Forelimb muscle (tissue), 1 donor: ENCODE measurements around the gene AQP1. TPM values are rescaled to one million over a fixed set of nuclear protein-coding genes. Genes with fewer than 3 reads are reported as not detected.

Experiments used
- DNase-seq: peaks from one replicate; pipeline ENCODE4 v3.0.0-alpha.2; 2013; ENCODE audit warnings: low read depth
- polyA plus RNA-seq: library from polyadenylated mRNA; unstranded; fragments of 120-200 nt; gene quantifications from one replicate; pipeline ENCODE4 v1.2.1, GENCODE V29; 2013; ENCODE audit not compliant: insufficient read length

AQP1 gene
- polyA plus RNA-seq, 1 donor = 91.6 TPM

DNA sequence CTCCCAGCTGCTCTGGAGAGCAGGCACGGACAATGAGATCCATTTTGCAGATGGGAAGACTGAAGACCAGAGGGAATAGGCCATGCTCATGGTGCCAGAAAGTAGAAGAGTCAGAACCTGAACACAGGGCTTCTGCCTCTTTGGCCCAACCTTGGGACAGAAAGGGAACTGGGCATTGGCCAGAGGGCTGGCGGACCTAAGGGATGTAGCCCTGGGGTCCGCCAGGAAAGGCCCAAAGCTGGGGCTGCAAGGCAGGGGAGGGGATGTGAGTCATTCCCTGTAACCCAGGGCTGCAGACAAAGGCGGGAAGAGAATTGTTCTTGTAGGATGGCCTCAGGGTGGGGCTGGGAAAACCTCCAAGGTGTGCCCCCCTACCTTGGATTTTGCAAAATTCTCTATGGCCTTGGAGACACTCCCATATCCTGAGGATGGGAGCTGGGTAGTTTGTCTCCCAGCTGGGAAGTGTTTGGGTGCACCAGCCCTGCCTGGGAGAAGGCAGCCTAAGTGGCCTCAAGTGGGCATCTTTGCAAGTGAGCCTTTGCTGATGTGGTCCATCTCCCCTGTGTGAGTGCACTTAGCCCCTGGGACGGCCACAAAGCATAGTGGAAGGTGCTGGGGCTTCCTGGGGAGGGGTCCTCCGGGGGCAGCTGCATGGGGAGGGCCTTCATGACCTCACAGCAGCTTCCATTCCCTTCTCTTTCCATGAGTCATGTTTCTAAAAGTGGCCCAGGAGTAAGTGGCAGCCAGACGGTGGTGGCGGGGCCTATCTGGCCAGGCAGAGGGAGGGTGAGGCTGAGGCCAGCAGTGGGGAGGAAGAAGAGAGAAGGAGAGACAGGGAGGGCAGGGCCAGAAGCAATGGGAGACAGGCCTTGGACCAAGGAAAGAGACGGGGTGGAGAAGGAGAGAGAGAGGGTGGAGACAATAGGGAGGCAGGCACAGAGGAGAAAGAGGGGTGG is 9.2 kb downstream of the AQP1 start:
- no peak for DNase-seq

DNA sequence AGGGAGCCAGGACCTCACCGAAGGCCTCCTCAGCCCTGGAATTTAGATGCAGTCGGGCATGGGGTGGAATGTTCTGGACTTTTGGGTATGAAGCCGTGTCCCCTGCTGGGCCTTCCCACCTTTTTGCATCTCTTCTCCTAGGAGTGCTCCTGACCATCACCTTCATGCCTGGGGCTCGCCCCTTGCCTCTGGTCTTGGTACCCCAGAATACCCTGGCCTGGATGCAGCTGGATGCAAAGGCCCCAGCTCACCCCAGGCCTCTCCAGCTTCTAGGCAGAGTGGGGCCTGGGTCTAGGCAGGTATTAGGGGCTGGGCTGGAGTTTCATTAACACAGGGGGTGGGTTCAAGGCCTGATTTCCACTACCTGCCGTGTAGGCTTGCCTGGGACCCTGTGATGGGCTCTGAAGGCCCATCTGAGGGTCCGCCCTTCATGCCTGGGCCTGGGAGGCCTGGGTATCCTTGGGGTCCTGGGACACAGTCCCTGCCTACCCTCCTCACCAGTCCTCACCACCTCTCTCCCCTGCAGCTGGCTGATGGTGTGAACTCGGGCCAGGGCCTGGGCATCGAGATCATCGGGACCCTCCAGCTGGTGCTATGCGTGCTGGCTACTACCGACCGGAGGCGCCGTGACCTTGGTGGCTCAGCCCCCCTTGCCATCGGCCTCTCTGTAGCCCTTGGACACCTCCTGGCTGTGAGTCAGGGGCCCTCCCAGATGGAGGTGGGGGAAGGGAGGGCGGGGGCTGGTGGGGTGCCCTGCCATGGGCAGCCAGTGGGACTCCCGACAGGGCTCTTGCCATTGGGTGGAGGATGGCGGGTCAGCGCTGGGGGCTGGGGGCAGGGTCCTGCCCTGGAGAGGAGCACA is 10.1 kb downstream of the AQP1 start:
- DNase-seq = no peak

DNA sequence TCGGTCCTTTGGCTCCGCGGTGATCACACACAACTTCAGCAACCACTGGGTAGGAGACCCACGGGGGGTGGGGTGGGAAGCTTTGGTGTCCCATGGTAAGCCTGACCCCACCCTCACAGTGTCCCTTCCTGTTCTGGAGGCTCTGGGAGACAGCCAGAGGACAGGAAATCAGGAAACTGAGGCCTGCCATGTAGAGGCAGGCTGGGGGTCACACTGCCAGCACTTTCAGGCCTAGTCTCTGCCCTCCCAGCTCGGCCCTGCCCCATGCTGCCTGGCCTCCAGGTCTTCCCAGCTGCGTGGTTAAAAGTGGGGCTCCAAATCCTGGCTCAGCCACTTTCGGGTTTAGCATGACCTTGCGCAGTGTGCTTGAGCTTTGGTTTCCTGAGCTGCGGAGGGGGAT is 10.9 kb downstream of the AQP1 start:
- DNase-seq = no peak

DNA sequence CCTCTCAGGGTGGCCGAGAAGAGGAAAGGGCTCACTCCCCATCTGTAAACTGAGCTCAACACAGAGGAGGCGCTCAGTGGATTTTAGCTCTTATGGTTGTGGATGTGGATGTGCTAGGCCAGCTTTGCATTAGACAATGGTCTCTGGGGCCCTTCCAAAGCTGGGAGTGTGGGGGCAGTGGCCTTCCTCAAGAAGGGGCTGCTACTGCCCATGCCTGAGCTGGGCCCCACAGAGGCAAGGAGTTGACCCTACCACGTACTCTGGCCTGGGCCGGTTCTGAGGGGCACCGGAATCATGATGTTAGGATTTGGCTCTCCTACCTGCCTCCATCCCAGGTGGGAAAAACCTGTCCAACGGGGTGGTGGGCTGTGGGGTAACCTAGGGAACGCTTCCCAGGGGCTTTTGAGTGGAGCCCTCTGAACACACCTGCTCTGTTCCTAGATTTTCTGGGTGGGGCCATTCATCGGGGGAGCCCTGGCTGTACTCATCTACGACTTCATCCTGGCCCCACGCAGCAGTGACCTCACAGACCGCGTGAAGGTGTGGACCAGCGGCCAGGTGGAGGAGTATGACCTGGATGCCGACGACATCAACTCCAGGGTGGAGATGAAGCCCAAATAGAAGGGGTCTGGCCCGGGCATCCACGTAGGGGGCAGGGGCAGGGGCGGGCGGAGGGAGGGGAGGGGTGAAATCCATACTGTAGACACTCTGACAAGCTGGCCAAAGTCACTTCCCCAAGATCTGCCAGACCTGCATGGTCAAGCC is 11.5 kb downstream of the AQP1 start:
- DNase-seq = no peak

DNA sequence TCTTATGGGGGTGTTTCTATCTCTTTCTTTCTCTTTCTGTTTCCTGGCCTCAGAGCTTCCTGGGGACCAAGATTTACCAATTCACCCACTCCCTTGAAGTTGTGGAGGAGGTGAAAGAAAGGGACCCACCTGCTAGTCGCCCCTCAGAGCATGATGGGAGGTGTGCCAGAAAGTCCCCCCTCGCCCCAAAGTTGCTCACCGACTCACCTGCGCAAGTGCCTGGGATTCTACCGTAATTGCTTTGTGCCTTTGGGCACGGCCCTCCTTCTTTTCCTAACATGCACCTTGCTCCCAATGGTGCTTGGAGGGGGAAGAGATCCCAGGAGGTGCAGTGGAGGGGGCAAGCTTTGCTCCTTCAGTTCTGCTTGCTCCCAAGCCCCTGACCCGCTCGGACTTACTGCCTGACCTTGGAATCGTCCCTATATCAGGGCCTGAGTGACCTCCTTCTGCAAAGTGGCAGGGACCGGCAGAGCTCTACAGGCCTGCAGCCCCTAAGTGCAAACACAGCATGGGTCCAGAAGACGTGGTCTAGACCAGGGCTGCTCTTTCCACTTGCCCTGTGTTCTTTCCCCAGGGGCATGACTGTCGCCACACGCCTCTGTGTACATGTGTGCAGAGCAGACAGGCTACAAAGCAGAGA is 12.2 kb downstream of the AQP1 start:
- DNase-seq = no peak

DNA sequence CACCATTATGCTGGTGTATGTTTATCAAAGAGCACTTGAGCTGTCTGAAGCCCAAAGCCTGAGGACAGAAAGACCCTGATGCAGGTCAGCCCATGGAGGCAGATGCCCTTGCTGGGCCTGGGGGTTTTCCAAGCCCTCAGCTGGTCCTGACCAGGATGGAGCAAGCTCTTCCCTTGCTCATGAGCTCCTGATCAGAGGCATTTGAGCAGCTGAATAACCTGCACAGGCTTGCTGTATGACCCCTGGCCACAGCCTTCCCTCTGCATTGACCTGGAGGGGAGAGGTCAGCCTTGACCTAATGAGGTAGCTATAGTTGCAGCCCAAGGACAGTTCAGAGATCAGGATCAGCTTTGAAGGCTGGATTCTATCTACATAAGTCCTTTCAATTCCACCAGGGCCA is 13.0 kb downstream of the AQP1 start:
- DNase-seq = no peak

DNA sequence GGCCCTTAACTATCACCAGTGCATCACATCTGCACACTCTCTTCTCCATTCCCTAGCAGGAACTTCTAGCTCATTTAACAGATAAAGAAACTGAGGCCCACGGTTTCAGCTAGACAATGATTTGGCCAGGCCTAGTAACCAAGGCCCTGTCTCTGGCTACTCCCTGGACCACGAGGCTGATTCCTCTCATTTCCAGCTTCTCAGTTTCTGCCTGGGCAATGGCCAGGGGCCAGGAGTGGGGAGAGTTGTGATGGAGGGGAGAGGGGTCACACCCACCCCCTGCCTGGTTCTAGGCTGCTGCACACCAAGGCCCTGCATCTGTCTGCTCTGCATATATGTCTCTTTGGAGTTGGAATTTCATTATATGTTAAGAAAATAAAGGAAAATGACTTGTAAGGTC is 13.5 kb downstream of the AQP1 start:
- no peak for DNase-seq

DNA sequence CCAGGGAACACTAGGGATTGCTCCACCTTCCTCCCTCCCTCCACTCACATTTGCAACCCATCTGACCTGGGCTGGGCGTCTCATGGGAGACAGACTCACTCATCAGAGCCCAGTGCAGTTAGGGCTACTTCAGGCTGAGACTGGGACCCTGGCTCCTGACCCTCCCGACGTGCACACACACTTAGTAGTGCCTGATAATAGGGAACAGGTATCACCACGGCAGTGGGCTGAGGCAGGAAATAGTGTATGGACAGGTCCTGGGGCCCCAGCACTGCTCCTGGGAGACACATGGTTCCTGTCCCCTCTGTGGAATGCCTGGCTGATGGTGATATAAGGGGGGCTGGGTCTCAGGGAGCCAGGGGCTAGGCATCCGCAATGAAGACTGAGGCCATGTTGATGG is 14.3 kb downstream of the AQP1 start:
- no peak for DNase-seq

DNA sequence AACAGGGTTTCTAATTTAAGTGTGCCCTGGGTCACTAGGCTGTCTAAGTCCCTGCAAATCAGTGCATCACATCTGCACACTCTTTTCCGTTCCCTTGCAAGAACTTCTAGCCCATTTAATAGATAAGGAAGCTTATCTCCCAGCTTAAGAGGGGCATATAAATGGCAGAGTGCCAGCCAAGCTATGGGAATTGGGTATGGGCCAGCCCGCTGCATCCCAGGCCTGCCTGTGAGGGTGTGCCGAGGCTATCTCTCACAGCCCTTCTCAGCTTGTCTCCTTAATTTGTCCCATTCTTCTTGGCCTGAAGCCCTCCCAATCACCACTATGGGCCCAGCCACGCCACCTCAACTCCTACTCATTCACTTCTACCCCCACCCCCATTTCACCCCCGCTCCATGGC is 14.7 kb downstream of the AQP1 start:
- DNase-seq = no peak

DNA sequence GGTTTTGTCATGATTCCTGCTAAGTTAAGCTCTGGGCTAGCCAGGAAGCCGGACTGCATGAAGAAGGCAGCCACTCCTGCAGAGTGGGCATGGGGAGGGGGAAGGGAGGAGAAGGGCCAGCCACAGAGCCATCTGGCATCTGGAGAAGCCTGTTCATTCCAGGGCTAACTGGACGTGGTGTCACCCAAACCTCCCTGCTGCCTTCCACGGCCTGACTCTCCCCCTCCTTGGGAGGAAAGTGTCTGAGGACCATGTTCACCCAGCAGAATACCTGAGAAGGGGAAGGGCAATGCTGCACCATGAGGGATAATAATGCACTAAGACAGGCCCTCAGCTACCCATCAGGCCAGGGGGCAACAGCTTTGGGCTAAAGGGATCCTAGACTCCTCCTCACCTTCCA is 15.4 kb downstream of the AQP1 start:
- DNase-seq = no peak

DNA sequence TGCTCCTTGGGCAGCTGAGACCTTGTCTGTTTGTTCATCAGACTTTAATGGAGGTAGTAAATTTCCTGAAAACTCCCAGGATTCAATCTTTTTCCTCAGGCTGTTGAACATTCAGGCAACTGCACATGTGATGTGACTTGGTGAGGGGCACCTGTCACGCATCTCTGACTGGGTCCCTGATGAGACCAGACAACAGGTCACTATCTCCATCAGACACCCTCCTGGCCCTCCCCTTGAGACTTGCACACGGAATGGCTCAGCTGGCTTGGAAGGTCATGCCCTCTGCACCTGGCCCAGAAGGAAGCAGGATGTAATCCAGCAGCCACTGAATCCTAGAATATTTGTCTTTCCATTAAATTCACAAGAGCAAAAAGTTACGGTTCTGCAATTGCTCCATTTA is 15.9 kb downstream of the AQP1 start:
- no peak for DNase-seq

DNA sequence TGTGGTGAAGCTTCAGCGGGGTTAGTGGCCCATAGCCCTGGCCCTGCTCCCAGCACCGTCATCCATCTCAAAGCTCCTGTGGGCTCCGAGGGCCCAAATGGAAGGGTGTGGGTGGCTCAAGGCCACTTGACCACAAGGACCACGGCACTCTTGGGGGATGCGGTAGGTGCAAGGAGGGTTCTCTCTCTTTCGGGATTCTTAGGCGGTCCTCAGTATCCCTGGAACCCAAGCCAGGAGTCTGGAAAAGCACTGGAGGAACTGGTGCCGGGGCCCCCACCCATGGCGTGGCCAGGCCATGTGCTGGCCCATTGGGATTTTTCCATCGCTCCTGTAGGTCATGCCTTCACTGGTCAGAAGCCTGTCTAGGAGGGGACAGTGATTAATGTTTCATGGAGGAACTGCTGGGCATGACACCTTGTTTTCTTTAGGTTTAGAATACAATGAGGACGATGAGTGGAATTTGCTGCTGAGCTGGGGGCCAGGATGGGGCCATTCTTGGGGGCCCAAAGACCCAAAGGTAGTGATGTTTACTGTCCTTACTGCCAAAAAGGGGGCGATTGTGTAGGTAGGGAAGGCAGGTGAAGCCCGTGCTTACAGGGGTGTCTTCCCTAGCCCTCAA is 16.7 kb downstream of the AQP1 start:
- DNase-seq = no peak

DNA sequence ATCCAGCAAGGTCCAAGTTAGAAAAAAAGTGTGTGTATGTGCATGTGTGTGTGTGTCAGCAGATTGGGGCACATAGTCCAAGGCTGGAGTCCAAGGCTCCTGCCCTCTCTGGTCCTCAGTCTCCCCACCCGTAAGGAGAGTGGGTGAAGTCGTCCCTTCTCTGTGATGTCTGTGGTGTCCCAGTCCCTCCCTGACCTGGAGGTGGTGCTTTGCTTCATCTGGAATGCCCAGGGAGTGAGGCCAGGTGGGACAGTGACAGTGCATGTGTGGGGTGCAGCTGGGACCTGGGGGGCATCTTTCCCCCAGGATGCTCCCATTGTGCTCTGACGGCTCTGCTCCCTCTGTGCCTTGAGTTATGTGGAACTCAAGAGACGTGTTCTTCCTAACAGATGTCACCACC is 18.0 kb downstream of the AQP1 start:
- DNase-seq = no peak

DNA sequence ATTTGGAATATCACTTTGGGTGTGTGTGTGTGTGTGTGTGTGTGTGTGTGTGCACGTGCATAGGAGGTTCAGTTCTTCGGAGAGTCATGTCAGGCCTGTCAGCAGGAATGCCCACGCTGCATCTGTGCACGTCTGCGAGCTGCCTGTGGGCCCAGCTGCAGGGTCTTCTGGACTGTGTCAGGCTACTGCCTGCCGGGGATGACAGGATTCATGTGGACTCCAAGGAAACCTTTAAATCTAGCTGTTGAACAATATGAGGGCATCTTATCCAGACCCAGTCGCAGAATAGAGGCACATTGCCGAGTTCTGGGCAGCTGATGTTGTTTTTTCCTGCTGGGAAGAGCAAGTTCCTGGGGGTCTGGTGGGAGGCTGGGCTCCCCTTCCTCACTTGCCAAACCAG is 19.0 kb downstream of the AQP1 start:
- DNase-seq = no peak

DNA sequence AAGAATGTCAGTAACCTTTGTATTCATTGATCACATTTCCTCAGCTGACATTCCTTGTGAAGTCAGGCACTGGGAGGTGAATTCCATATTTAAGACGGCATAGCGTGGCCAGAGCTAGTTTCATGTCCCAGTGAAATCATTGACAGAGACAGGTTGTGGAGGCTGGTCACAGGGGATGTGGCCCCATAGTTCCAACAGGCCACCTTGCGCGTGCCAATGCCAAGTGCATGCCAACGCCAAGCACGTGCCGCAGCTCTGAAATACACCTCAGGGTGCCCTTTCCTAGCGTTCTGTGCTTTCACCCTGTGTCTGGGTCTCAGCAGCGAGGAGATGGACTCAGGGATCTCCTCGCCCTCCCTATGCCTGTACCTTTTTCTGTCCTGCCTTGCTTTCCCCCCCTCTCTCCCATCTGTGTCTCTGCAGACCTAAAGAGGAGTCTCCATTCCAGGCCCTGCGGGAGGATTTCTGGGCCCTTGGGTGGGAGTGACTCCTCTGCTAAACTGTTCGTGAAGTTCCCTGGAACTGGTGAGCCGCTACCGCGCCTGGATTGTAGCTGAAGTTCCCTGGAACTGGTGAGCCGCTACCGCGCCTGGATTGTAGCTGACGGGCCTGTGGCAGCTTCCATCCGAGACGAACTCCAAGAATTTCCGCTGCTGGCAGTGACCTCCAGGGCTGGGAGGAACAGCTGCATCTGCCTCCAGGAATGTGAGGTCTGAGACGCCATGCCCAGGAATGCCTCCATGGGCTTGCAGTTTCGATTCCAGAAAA is 19.7 kb downstream of the AQP1 start:
- no peak for DNase-seq

DNA sequence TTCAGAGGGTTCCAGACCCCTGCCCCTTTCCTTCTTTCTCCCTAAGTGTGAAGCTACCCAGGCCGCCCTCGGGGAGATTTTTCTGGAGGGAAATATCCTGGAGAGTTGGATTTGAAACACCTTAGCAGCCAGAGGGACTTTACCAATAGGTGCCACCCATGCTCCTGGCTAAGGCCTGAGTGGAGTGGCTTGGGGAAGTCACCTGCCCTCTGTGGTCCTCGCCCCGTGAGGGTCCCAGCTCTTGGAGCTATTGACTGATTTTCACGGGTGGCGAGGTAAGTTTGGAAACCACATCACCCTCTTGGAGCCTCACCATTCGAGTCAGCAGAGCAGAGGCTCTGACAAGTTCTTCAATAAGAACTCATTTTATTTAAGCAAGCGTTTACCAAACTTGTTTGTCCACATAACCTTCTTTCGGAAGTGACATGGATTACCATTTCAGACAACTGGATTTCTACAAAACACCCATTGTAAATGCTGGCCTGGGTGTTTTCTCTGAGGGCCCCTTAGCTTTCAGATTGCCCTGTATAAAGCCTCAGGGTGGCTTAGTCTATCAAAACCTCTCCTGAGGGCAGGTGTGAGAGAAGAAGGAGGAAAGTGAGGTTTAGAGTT is 20.4 kb downstream of the AQP1 start:
- DNase-seq = no peak

DNA sequence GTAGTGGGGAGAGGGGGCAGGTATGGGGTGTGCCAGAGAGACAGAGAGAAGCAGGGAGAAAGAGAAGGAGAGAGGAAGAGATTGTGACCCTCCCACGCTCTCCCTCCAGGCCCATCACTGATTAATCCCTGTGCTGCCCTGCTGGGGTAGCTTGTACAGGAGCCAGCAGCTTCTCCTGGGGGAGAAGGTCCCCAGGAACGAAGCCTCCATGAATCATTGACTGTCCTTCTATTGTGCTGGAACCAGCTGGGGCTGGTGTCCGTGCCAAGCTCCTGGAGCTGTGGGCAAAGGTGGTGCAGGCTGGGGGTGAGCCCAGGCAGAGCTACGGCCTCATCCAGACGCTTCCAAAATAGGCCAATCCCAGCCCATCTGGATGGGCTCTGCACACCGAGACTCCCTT is 20.9 kb downstream of the AQP1 start:
- no peak for DNase-seq

DNA sequence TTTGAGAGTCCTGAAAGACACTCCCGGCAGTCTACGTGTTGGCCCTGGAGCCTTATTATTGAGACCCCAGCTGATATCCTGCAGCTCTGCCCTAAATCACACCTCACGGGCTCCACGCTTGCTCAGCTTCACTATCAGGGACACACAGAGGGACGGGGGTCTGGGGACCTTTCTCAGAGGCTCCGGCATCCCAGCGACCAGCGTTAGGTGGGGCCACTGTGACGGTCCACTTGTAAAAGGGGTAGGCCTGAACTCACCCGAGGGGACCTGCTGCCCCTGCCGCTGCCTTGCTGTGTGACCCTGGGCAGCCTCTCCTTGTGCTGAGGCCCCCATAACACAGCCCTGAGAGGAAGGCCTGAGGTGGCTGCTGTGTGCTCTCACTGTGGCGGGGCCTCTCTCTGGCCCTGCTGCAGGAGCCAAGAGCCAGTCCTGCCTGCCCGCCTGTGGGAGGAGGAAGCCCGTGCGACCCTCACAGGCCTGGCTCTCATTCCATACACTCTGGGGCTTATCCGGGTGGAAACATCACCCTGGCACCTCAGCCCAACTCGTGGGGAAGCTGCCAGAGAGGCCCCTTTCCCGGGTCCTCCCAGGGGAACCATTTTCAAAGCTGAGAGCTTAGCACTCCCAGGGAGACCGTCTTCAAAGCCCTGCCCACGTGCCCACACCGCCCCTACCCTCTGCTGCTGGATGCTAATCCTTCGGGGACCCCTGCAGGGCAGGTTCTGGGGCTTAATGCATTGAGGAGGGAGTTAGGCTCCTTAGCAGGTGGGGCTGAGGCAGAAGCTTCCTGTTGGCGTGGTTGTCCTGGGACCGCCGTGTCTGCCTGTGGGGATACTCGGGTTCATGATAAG is 21.7 kb downstream of the AQP1 start:
- DNase-seq = no peak

DNA sequence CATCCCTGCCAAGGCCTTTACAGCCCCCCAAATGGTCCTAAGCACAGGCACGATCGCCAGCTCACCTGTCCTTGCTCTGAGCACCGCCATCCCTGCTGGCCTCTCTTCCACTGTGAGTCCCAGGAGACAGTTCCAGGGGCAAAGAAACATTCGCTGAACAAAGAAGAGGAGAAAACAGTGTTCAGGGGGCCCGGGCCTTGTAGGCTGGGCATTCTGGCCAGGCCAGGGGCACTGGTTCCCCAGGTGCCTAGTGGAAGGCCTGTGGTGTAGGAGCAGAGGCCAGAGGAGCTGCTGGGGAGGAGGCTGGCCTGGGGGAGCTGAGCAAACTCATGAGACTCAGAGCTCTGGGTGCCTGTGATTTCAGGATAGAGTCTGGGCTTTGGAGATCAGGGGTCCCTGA is 22.6 kb downstream of the AQP1 start:
- DNase-seq = no peak
